Stimulated activated CD4-positive, alpha-beta T cell treated with anti-CD3 and anti-CD28 coated beads, Interleukin-2, amount 100 ng/mL, for 4 hours (primary cell): ENCODE data around the gene TMEM80.

Experiments
- DNase-seq: peaks from one replicate; pipeline ENCODE4 v3.0.0-alpha.2; 2020; ENCODE audit warnings: low read depth

TMEM80 gene

DNA sequence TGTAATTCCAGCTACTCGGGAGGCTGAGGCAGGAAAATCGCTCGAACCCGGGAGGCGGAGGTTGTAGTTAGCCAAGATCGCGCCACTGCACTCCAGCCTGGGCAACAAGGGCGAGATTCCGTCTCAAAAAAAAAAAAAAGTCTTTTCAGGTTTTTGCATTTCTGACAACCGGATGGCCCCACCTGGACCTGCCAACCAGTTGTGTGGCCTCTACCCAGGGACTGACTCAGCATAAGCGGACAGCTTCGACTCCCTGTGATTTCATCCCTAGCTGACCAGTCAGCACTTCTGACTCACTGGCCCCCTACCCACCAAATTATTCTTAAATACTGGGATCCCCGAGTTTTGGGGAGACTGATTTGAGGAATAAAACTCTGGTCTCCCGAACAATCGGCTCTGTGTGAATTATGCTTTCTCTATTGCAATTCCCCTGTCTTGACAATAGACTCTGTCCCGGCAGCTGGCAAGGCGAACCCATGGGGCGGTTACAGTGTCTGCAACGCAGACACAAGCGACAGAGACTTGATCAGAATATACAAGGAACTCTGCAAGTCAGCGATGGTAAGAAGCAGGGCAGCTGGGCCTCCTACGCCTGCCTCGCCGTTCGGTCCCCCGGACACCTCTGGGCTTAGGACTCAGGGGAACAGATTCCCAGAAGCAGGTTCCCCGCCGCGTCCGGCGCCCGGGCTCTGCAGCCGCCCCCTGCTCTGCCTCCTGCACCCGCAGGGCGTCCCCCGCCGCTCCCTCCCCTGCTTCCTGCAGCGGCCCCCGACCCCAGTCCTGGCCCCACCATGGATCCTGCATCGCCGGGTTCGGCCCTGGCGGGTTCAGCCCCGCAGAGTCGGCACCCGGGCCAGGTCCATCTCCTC, 50.9 kb downstream of the TMEM80 start:
- no peak for DNase-seq

DNA sequence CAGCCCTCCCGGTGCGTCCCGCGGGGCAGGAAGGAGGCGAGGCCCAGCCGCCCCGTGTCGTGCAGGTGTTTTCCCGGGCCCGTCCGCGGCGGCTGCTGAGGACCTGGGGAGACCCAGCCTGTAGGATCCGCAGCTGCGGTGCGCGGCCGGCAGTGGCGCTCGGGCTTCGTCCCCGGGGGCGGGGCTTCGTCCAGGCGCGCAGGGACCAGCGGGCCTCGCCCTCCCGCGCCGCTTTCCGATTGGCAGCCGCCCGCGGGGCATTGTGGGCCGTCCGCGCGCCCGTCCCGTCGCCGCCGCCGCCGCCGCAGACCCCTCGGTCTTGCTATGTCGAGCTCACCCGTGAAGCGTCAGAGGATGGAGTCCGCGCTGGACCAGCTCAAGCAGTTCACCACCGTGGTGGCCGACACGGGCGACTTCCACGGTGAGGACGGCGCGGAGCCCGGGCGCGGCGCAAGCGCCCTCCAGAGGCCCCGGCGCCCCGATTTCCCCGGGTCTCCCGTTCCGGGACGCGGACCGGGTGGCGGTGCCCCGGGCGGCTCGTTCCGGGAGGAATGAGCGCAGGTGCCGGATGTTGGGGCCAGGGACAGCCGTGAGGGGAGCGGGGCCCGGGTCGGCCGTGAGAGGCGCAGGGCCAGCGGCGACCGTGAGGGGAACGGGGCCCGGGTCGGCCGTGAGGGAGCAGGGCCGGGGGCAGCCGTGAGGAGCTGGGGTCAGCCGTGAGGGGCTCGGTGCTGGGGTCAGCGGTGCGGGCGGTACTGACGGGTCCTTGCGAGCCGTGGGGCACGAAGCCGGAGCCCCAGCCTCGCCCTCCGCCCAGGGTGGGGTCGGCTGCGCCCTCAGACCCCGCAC, 51.8 kb downstream of the TMEM80 start, which contains the start of gene TALDO1:
TSS of gene TALDO1 (plus strand) at position 307 of the 849 bp plus-strand sequence. CDS start at position 325, 18 bp downstream.
- DNase-seq: peak; percentile 61

DNA sequence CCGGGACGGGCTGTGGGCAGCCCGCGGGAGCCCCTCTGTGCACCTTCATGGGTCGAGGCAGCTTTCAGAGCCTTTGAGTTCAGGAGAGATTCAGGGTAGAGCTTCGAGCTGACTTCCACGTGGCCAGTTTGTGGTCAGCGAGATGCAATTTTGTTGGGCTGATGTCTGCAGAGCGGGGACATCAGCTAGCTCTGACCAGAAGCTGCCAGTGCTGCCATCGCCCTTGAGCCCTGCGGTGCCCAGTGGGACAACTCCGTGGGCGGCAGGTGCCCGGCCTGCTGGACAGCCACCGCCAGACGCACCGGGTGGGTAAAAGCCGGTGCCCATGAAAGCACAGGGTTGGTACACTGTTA, 52.4 kb downstream of the TMEM80 start:
- no peak for DNase-seq

DNA sequence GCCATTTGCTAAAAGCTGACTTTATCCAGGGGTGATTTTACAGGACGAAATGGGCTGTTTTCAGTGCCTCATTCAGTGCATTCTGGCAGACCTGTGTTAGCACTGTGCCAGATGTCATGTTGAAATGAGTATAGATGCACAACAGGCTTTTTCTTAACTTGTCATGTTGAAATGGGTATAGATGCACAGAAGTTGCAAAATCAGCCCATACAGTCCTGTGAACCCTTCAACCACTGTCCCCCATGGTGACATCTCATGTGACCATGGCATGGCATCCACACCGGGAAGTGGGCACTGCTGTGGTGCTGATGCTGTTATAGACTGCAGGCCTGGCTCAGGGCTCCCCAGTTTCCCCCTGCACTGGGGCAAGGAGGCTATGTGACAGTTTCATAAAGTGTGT, 54.1 kb downstream of the TMEM80 start:
- no peak for DNase-seq
